Left kidney (tissue), 2 donors: ENCODE measurements around the gene SCAMP1. TPM values are rescaled to one million over a fixed set of nuclear protein-coding genes. Genes with fewer than 3 reads are reported as not detected.
"Not testable (repeated sequence)": the region's sequence is repeated elsewhere in the genome, so short reads cannot be mapped to it uniquely, and the experiment has no call there.

Experiments used
- DNase-seq: peaks from one replicate; pipeline ENCODE4 v3.0.0-alpha.2; 2013
- polyA plus RNA-seq: library from polyadenylated mRNA; unstranded; fragments of 120-200 nt; gene quantifications from one replicate; pipeline ENCODE4 v1.2.1, GENCODE V29; 2013; ENCODE audit not compliant: insufficient read length

SCAMP1 gene
- polyA plus RNA-seq, 1 donor, result 57.2 TPM

- no peak for DNase-seq
Observed at GRCh38 chr5:78420548-78420947, 60.1 kb downstream of the SCAMP1 start.

- DNase-seq, result no peak
Observed at GRCh38 chr5:78424665-78425064, 64.2 kb downstream of the SCAMP1 start.

- no peak for DNase-seq
Observed at GRCh38 chr5:78429332-78429980, 69.0 kb downstream of the SCAMP1 start.

- no peak for DNase-seq
Observed at GRCh38 chr5:78430866-78431265, 70.4 kb downstream of the SCAMP1 start.

- DNase-seq, result no peak
Observed at GRCh38 chr5:78433972-78434371, 73.6 kb downstream of the SCAMP1 start.

- DNase-seq, result no peak
Observed at GRCh38 chr5:78447775-78448424, 87.5 kb downstream of the SCAMP1 start.

- DNase-seq, result no peak
Observed at GRCh38 chr5:78449103-78449502, 88.7 kb downstream of the SCAMP1 start.

GRCh38 chr5:78457507-78457906 is 97.1 kb downstream of the SCAMP1 start:
- DNase-seq, result not testable (repeated sequence)

- no peak for DNase-seq
Observed at GRCh38 chr5:78458843-78459242, 98.4 kb downstream of the SCAMP1 start.

GRCh38 chr5:78467140-78467539 is 106.7 kb downstream of the SCAMP1 start:
- DNase-seq, result no peak

GRCh38 chr5:78467752-78468357 is 107.4 kb downstream of the SCAMP1 start:
- DNase-seq, result peak; percentile 44

GRCh38 chr5:78471896-78472295 is 111.5 kb downstream of the SCAMP1 start:
- no peak for DNase-seq

- DNase-seq, result no peak
Observed at GRCh38 chr5:78472469-78473106, 112.2 kb downstream of the SCAMP1 start.

GRCh38 chr5:78473751-78474150 is 113.3 kb downstream of the SCAMP1 start:
- DNase-seq, result no peak

- DNase-seq, result no peak
Observed at GRCh38 chr5:78475370-78475769, 115.0 kb downstream of the SCAMP1 start.

- no peak for DNase-seq
Observed at GRCh38 chr5:78476795-78477194, 116.4 kb downstream of the SCAMP1 start.

GRCh38 chr5:78482948-78483347 is 122.5 kb downstream of the SCAMP1 start:
- DNase-seq, result no peak

GRCh38 chr5:78483809-78484521 is 123.5 kb downstream of the SCAMP1 start:
- DNase-seq, result no peak

GRCh38 chr5:78486218-78486617 is 125.8 kb downstream of the SCAMP1 start:
- DNase-seq, result no peak

GRCh38 chr5:78487846-78488245 is 127.4 kb downstream of the SCAMP1 start:
- DNase-seq, result no peak

GRCh38 chr5:78490709-78491485 is 130.5 kb downstream of the SCAMP1 start:
- no peak for DNase-seq

GRCh38 chr5:78492224-78492623 is 131.8 kb downstream of the SCAMP1 start:
- DNase-seq, result no peak
